HK-2 (cell line): ENCODE measurements around the gene MYL7.

Experiments
- DNase-seq: peaks from one replicate; pipeline ENCODE4 v3.0.0-alpha.2; 2018; ENCODE audit not compliant: unreplicated experiment

The MYL7 gene

GRCh38 chr7:44112231-44112996 lies 28.7 kb downstream of the MYL7 start:
- no peak for DNase-seq

- no peak for DNase-seq
Observed at GRCh38 chr7:44111761-44112160, 29.4 kb downstream of the MYL7 start.

- no peak for DNase-seq
Observed at GRCh38 chr7:44110719-44111635, 30.2 kb downstream of the MYL7 start.

GRCh38 chr7:44109991-44110390 lies 31.1 kb downstream of the MYL7 start:
- DNase-seq: no peak

GRCh38 chr7:44108768-44109750 lies 32.1 kb downstream of the MYL7 start:
- DNase-seq: no peak

GRCh38 chr7:44107961-44108767 lies 33.0 kb downstream of the MYL7 start:
- DNase-seq: no peak

GRCh38 chr7:44107116-44107960 lies 33.8 kb downstream of the MYL7 start:
- no peak for DNase-seq

GRCh38 chr7:44106311-44107065 lies 34.6 kb downstream of the MYL7 start:
- no peak for DNase-seq

- no peak for DNase-seq
Observed at GRCh38 chr7:44105832-44106231, 35.3 kb downstream of the MYL7 start.

- DNase-seq: no peak
Observed at GRCh38 chr7:44104860-44105771, 36.0 kb downstream of the MYL7 start.

GRCh38 chr7:44103923-44104859 lies 36.9 kb downstream of the MYL7 start, which contains the start of gene AEBP1:
Gene AEBP1 (plus strand): TSS chr7:44104345. CDS start chr7:44104666, 321 bp downstream.
- no peak for DNase-seq

GRCh38 chr7:44103566-44103922 lies 37.6 kb downstream of the MYL7 start:
- no peak for DNase-seq

- DNase-seq: no peak
Observed at GRCh38 chr7:44102846-44103565, 38.1 kb downstream of the MYL7 start.

GRCh38 chr7:44101966-44102845 lies 38.9 kb downstream of the MYL7 start:
- DNase-seq: no peak

GRCh38 chr7:44101303-44101965 lies 39.7 kb downstream of the MYL7 start:
- DNase-seq: no peak
